Measurements from ENCODE around the gene ZGPAT.

DNA sequence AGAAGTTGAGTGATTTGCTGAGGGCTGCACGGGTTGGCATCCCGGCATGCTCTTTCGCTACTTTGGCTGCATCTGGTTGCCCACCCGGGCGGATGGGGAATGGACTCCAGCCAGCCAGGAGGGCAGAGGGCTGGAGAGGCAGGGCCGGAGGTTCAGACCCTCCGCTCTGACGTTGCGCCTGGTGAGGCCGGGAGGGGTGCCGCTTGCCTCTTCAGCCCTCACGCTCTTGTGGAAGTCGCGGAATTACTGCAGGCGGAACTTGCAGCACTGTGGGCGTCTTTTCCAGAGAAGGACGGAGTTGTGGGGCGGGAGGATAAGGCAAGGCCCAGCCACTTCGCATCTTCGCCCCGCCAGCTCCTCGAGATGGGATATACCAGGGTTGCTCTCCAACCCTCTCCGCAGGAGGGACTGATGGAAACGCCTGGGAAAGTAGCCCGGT is 49.1 kb upstream of the ZGPAT start:
- TF ChIP-seq, protein P1, sequence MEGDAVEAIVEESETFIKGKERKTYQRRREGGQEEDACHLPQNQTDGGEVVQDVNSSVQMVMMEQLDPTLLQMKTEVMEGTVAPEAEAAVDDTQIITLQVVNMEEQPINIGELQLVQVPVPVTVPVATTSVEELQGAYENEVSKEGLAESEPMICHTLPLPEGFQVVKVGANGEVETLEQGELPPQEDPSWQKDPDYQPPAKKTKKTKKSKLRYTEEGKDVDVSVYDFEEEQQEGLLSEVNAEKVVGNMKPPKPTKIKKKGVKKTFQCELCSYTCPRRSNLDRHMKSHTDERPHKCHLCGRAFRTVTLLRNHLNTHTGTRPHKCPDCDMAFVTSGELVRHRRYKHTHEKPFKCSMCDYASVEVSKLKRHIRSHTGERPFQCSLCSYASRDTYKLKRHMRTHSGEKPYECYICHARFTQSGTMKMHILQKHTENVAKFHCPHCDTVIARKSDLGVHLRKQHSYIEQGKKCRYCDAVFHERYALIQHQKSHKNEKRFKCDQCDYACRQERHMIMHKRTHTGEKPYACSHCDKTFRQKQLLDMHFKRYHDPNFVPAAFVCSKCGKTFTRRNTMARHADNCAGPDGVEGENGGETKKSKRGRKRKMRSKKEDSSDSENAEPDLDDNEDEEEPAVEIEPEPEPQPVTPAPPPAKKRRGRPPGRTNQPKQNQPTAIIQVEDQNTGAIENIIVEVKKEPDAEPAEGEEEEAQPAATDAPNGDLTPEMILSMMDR (conservative IDR thresholded peaks at IDR 0.05; ENCODE audit: low read depth, low read length), result no peak
- TF ChIP-seq MAFK (IDR thresholded peaks at IDR 0.05; ENCODE audit: low read depth, low read length) (no peak), POLR2A (IDR thresholded peaks at IDR 0.05; ENCODE audit: low read depth, low read length) (no peak), BHLHE40 (IDR thresholded peaks at IDR 0.05; ENCODE audit: low read depth, low read length) (no peak), MAZ (IDR thresholded peaks at IDR 0.05; ENCODE audit: borderline replicate concordance, low read depth, low read length) (no peak), MXI1 (IDR thresholded peaks at IDR 0.05; ENCODE audit: borderline replicate concordance, low read depth, low read length) (no peak)

Measured in IMR-90 (cell line).